ENCODE measurements around the gene EIF3B.
"Not testable (repeated sequence)": the region's sequence is repeated elsewhere in the genome, so short reads cannot be mapped to it uniquely, and the experiment has no call there.

The EIF3B gene

GRCh38 chr7:2399848-2400587 lies 45.4 kb downstream of the EIF3B start:
- DNase-seq (ENCODE audit: low read depth, low spot score): peak; percentile 77

DNA sequence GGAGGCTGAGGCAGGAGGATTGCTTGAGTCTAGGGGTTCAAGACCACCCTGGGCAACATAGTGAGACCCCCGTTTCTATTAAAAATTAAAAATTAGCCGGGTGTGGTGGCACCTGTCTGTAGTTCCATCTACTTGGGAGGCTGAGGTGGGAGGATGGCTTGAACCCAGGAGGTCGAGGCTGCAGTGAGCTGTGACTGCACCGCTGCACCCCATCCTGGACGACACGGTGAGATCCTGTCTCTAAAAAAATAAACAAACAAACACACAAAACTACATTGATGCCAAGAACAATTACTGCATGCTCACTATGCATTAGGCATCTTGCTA lies 48.0 kb downstream of the EIF3B start:
- DNase-seq (ENCODE audit: low read depth, low spot score): no peak

- DNase-seq (ENCODE audit: low read depth, low spot score): peak; percentile 83
Observed at GRCh38 chr7:2403014-2403717, 48.5 kb downstream of the EIF3B start, which contains the start of gene CHST12. Gene CHST12, plus strand, starts transcription at chr7:2403611. Its CDS starts 29,029 bp downstream, at chr7:2432640.

- no peak for DNase-seq (ENCODE audit: low read depth, low spot score)
Observed at GRCh38 chr7:2403718-2404648, 49.4 kb downstream of the EIF3B start.

- no peak for DNase-seq (ENCODE audit: low read depth, low spot score)
Observed at GRCh38 chr7:2404714-2405119, 50.1 kb downstream of the EIF3B start.

GRCh38 chr7:2405201-2405600 lies 50.6 kb downstream of the EIF3B start:
- DNase-seq (ENCODE audit: low read depth, low spot score): no peak

- no peak for DNase-seq (ENCODE audit: low read depth, low spot score)
Observed at GRCh38 chr7:2405601-2406345, 51.1 kb downstream of the EIF3B start.

GRCh38 chr7:2409745-2410414 lies 55.3 kb downstream of the EIF3B start:
- no peak for DNase-seq (ENCODE audit: low read depth, low spot score)

- no peak for DNase-seq (ENCODE audit: low read depth, low spot score)
Observed at GRCh38 chr7:2411049-2411448, 56.4 kb downstream of the EIF3B start.

DNA sequence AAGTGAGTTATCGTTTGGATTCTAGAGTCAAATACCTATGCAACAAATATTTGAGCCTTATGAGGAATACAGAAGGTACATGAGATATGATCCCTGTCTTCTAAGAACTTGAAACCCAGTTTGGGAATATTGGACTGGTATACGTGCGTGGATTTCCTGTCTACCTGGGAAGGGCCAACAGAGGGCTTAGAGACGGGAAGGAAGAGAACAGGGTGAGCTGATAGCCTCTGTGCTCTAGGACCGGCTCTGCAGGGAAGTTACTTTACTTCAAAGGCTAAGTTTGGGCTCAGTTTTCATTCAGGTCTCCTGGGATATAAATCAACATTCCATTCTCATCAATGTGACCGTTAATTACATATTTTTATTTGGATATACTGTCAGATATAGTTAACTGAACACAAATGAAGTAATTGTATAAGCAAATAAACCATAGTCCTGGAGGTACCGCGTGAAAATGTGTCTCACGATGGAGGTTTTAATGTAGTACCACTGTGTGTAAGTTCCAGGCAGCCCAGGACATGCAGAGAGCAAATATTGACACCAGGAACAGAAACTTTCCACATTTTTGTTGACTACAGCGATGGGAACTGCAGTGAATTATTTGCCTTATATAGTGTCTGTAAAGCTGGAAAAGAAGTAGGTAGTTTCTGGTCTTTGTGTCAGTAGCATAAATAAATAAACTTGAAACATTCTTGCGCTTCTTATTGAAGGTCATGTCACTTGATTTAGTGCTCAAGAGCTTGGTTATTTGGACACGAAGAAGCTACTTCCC lies 57.4 kb downstream of the EIF3B start:
- no peak for DNase-seq (ENCODE audit: low read depth, low spot score)

GRCh38 chr7:2412587-2413201 lies 58.1 kb downstream of the EIF3B start:
- no peak for DNase-seq (ENCODE audit: low read depth, low spot score)

GRCh38 chr7:2416063-2416462 lies 61.4 kb downstream of the EIF3B start:
- no peak for DNase-seq (ENCODE audit: low read depth, low spot score)

GRCh38 chr7:2416650-2417049 lies 62.0 kb downstream of the EIF3B start:
- no peak for DNase-seq (ENCODE audit: low read depth, low spot score)

- DNase-seq (ENCODE audit: low read depth, low spot score): not testable (repeated sequence)
Observed at GRCh38 chr7:2417178-2417577, 62.6 kb downstream of the EIF3B start.

DNA sequence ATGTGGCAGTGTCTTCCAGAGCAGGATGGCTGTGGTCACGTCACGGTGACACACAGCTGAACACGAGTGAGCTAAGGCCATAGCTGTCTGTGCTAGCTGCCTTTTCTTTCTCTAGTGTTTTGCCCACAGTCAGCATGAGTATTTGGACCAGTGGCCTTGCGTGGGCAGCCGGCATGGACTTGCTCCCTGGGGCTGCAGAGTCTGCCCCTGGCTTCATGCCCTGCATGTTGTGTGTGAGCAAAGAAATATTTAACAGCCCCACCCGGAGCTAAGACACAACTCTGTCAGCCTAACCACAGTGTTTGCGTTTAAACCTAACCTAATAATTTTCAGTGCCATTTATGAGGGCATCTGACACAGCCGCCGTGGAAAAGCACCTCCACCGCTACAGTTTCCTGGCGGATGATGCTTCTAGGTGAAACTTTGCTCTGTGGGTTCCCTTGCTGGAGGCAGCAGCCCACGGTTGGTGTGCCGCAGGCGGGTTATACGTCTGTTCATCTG lies 63.4 kb downstream of the EIF3B start:
- DNase-seq (ENCODE audit: low read depth, low spot score): no peak

DNA sequence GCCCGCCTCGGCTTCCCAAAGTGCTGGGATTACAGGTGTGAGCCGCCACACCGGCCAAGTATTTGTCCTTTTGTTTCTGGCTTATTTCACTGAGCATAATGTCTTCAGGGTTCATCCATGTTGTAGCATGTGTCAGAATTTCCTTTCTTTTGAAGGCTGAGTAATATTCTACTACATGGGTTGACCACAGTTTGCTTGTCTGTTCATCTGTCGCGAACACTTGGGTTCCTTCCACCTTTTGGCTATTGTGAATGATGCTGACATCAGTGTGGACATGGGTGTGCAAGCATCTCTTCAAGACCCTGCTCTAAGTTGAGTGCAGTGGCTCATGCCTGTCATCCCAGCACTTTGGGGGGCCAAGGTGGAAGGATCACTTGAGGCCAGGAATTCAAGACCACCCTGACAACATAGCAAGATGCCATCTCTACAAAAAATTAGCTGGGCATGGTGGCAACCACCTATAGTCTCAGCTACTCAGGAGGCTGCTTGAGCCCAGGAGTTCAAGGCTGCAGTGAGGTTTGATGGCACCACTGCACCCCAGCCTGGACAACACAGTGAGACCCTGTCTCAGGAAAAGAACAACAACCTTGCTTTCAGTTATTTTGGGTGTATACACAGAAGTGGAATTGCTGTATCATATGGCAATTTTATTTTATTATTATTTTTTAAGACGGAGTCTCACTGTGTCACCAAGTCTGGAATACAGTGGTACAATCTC lies 65.7 kb downstream of the EIF3B start:
- no peak for DNase-seq (ENCODE audit: low read depth, low spot score)

- DNase-seq (ENCODE audit: low read depth, low spot score): no peak
Observed at GRCh38 chr7:2421943-2422310, 67.3 kb downstream of the EIF3B start.

GRCh38 chr7:2425749-2426148 lies 71.1 kb downstream of the EIF3B start:
- no peak for DNase-seq (ENCODE audit: low read depth, low spot score)

Data from smooth muscle cell of the brain vasculature (primary cell).